Heart left ventricle (tissue), 16 donors: ENCODE results near the gene LRP1B. TPM values are rescaled to one million over a fixed set of nuclear protein-coding genes. Genes with fewer than 3 reads are reported as not detected.

Experiments
- ATAC-seq, 4 donors: fragments of 200-7000 bp; cut with Tn5 transposase; one replicate each; pipeline ENCODE4 v1.9.1; 2020 to 2022; ENCODE audit warnings: moderate library complexity in 4 of 4, mild to moderate bottlenecking in 3 of 4, moderate number of reproducible peaks in 1 of 4
- DNase-seq, 5 donors: peaks; one replicate each; pipeline ENCODE4 v3.0.0-alpha.2; 2020
- H3K27ac ChIP-seq, 12 donors: fragments of 200-600 bp; sonication (generic) in 4 of 12; one replicate each; pipeline versions ENCODE4 v1.5.0 to v1.8.0; 2016 to 2022; ENCODE audit warnings: mild to moderate bottlenecking in 2 of 12
- H3K27me3 ChIP-seq, 9 donors: fragments of 200-600 bp; sonication (generic) in 2 of 9; one replicate each; pipeline versions ENCODE4 v1.5.1 to v1.8.0; 2016 to 2022; ENCODE audit warnings: mild to moderate bottlenecking in 3 of 9
- H3K36me3 ChIP-seq, 9 donors: fragments of 200-600 bp; sonication (generic) in 2 of 9; one replicate each; pipeline versions ENCODE4 v1.5.0 to v1.8.0; 2018 to 2022; ENCODE audit warnings: mild to moderate bottlenecking in 2 of 9
- H3K4me1 ChIP-seq, 12 donors: fragments of 200-600 bp; sonication (generic) in 4 of 12; one replicate each; pipeline versions ENCODE4 v1.5.0 to v1.8.0; 2016 to 2022; ENCODE audit warnings: mild to moderate bottlenecking in 3 of 12
- H3K4me3 ChIP-seq, 12 donors: fragments of 200-600 bp; sonication (generic) in 4 of 12; one replicate each; pipeline versions ENCODE4 v1.5.0 to v1.8.0; 2017 to 2022; ENCODE audit warnings: mild to moderate bottlenecking in 9 of 12, moderate library complexity in 4 of 12
- H3K9me3 ChIP-seq, 12 donors: fragments of 200-600 bp; sonication (generic) in 4 of 12; one replicate each; pipeline versions ENCODE4 v1.5.0 to v1.8.0; 2016 to 2022; ENCODE audit warnings: mild to moderate bottlenecking in 1 of 12
- POLR2A ChIP-seq, 2 donors: fragments of 450-650 bp; IDR thresholded peaks; one replicate each; pipeline ENCODE4 v1.6.1; 2017; ENCODE audit warnings: antibody characterized with exemption in 2 of 2, mild to moderate bottlenecking in 2 of 2, moderate library complexity in 2 of 2
- WGBS, 4 donors: extraction: QIAGEN DNeasy Blood & Tissue Kit in 2 of 4; methylation state at CpG; one replicate each; pipeline versions ENCODE4 v1.1.5 to v1.1.7; 2013 to 2018; 5-methylcytosine and 5-hydroxymethylcytosine counted together
- intact Hi-C, 10 donors: fragments of 100-400 bp; cut with DNase I; formaldehyde crosslinking; loops; one replicate each; pipeline versions ENCODE4 v1.11.1 to v1.14.2; 2022
- polyA plus RNA-seq, 2 donors: library from polyadenylated mRNA; stranded (reverse); fragments of 200-250 nt; gene quantifications; one replicate each; pipeline ENCODE4 v1.2.3, GENCODE V29; 2013
- total RNA-seq, 9 donors: library from RNA; depleted of rRNA in 2 of 9; stranded (reverse); fragments of >200 nt in 2 of 9; fragmentation: NEBNext Ultra II Directional in 3 of 9; extraction: Animal tissue kit (Norgen Biotek cat#: 25700) in 3 of 9; gene quantifications; one replicate each; pipeline versions ENCODE4 v1.1.0 to v1.2.4, GENCODE V29; 2016 to 2023
- TF ChIP-seq, protein P1 (sequence below), 12 donors: fragments of 200-600 bp; sonication (generic) in 4 of 12; IDR thresholded peaks; one replicate each; pipeline versions ENCODE4 v1.5.0 to v1.8.0; 2018 to 2022; ENCODE audit warnings: antibody characterized with exemption in 12 of 12, mild to moderate bottlenecking in 5 of 12
- donor health status: ischemic (EF 13 %, LVEDD 7.1; RV severe dilation, severe dysfunction).
- donor health status: healthy with polysubstance abuse.
- donor health status: DM: no; HTN: yes; CAD: no.
- donor health status: DM: no; HTN: no; CAD: no.
- donor health status: ischemic (EF 25% LVEDD 6.9; RV normal size, moderate dysfunction).
- donor health status: ischemic (EF 25% LVEDD 5.7; RV mildly dilated, moderate dysfunction).
- donor health status: healthy.
- donor health status: DM: yes; HTN: yes; CAD: no.
- donor health status: ischemic (EF 35%, LVEDD 5.7; RV mildly dilated, moderate dysfunction).
- donor health status: nonischemic (EF 11% LVEDD 7.7; RV severe dilation, severe dysfunction).
- donor health status: DM: yes; HTN: yes; CAD: no.
- donor health status: PGD.
- donor health status: ischemic (EF 29% LVEDD 5.4; RV normal size, mild dysfunction).
- donor health status: nonischemic (EF 23%, LVEDD 6.1; RV moderate dilation, normal function).

LRP1B gene
- total and polyA plus RNA-seq, 11 donors = 0.01 to 0.19 (median 0.11) TPM; not detected in 2

DNA sequence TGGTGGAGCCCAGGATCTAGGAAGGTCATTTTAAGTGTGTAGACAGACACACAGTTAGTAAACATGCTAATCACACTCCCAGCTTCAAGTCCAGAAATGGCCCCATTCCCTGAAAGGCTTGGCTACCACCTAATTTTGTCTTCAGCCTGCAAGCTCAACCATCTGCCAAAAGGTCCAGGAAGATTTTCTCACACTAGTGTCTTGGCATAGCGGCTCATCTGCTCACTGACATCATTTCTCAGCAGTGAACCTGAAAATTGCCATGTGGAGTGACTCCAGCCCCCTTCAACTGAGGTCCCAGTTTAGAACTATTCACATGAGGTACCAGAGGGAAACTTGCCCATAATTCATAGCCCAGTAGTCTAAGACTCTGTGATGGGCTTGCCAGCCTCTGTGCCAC is 748.9 kb downstream of the LRP1B start:
- WGBS, 4 donors = 60 to 82% (median 74%) methylated on average over 1 of the region's 1 CpG
- H3K27ac ChIP-seq = no peak overlapping the region

DNA sequence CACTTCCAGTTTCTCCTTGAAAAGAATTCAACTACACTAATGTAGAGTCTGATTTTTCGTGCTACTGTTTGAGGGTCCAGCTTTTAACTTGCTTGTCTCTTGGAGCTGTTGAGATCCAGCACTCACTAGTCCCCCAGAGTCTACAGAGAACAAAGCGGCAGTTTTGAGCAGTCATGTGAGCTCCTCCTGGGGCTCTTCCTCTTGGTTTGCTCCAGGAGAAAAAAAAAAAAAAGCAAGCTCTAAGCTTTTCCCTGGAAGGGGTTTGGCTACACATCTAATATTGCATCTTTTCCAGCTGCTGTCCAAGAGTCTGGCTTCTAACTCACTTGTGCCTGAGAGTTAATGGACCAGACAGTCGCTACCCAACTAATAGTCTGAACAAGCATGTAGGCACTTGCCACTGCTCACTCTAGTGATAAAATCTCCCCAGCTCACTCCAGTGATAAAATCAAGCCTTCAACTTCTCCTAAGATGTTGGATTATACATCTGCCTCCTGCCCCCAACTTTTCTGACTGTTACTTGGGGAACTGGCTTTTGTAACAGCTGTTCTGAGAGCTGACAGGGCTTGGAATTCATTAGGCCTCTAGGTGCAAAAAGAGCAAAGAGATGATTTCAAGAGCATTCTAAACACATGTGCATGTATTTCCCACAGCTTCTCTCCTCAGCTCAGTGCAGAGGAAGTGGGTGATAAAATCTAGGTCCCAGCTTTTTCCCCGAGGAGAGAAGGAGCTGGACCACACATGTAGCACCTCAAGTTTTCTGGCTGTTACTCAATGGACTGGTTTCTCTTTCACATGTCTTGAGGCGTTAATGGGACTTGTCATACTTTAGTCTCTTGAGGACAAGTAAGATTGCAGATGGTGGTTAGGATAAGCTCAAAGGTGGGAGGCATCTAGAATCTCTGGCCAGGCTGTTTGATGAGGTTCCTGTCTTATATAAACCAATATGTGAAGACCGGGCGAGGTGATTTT is 750.5 kb downstream of the LRP1B start:
- TF ChIP-seq POLR2A (IDR thresholded peaks at IDR 0.05) = no peak
- TF ChIP-seq, protein P1, sequence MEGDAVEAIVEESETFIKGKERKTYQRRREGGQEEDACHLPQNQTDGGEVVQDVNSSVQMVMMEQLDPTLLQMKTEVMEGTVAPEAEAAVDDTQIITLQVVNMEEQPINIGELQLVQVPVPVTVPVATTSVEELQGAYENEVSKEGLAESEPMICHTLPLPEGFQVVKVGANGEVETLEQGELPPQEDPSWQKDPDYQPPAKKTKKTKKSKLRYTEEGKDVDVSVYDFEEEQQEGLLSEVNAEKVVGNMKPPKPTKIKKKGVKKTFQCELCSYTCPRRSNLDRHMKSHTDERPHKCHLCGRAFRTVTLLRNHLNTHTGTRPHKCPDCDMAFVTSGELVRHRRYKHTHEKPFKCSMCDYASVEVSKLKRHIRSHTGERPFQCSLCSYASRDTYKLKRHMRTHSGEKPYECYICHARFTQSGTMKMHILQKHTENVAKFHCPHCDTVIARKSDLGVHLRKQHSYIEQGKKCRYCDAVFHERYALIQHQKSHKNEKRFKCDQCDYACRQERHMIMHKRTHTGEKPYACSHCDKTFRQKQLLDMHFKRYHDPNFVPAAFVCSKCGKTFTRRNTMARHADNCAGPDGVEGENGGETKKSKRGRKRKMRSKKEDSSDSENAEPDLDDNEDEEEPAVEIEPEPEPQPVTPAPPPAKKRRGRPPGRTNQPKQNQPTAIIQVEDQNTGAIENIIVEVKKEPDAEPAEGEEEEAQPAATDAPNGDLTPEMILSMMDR (IDR thresholded peaks at IDR 0.05) = no peak
- H3K9me3 ChIP-seq = peaks cover 0 to 7% (median 0%) of the 10 kb centered on the region in 12 donors
- H3K4me3 ChIP-seq = no peak overlapping the region
- ATAC-seq (no peak), DNase-seq (no peak)
- H3K27me3 ChIP-seq = no peaks in the 10 kb centered on the region
- no peaks in the 10 kb centered on the region for H3K4me1 ChIP-seq
- H3K27ac ChIP-seq = no peak overlapping the region
- intact Hi-C loops = no loop called here
- H3K36me3 ChIP-seq = no peaks in the 10 kb centered on the region
- 64 to 70% (median 68%) methylated on average over 7 of the region's 7 CpGs for WGBS, 4 donors

More for the DNA sequence above, 748.9 kb downstream of the LRP1B start:
- intact Hi-C loops = no loop called here
- no peaks in the 10 kb centered on the region for H3K4me1 ChIP-seq
- H3K36me3 ChIP-seq = no peaks in the 10 kb centered on the region
- no peak for DNase-seq
- H3K4me3 ChIP-seq = no peak overlapping the region
- no peak for ATAC-seq
- no peaks in the 10 kb centered on the region for H3K9me3 ChIP-seq
- no peaks in the 10 kb centered on the region for H3K27me3 ChIP-seq
- no peak for TF ChIP-seq POLR2A (IDR thresholded peaks at IDR 0.05)
- TF ChIP-seq, protein P1 (IDR thresholded peaks at IDR 0.05) = no peak

DNA sequence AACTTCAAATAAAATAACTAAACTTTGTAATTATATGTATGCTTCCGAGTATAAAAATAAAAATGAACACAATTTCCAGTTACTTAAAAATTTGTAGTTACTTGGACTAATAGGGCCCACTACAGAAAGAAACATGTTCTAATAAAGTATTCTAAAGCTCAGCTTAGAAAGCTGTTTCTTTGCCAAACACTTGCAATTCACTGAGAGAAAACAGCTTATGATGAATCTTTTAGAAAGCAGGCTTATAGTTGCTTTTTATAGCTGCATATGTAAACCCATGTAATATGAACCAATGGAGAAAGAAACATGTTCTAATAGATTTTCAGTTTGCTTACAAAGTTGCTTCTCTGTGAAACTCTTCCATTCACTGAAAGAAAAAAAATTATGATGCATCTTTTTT is 766.0 kb downstream of the LRP1B start:
- intact Hi-C loops = no loop called here
- ATAC-seq = no peak
- DNase-seq = no peak
- no peak overlapping the region for H3K4me3 ChIP-seq
- no peaks in the 10 kb centered on the region for H3K36me3 ChIP-seq
- no peaks in the 10 kb centered on the region for H3K27me3 ChIP-seq
- TF ChIP-seq, protein P1 (IDR thresholded peaks at IDR 0.05) = no peak
- TF ChIP-seq POLR2A (IDR thresholded peaks at IDR 0.05) = no peak
- H3K27ac ChIP-seq = no peak overlapping the region
- WGBS, 4 donors = 77 to 91% (median 84%) methylated on average over 1 of the region's 1 CpG
- H3K4me1 ChIP-seq = no peaks in the 10 kb centered on the region
- no peaks in the 10 kb centered on the region for H3K9me3 ChIP-seq

DNA sequence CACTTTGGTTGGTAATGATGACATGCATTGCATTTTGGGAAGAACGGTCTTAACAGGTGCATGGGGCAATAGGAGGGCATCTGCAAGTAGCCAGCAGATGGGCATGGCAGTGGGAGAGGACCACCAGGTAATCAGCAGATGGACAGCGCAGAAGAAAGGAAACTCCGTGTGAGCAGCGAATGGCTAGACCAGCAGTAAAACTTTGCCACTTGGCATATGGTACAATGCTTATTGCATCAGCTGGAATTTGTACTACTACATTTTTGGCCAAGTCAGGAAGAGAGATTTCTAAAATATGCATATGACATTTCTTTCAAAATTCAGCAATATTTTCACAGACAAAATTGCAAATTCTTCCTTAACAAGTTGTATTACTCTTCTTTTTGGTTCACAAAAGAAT is 768.5 kb downstream of the LRP1B start:
- Histone ChIP-seq H3K4me3 (no peak overlapping the region), H3K4me1 (no peaks in the 10 kb centered on the region), H3K9me3 (no peaks in the 10 kb centered on the region), H3K36me3 (no peaks in the 10 kb centered on the region), H3K27ac (no peak overlapping the region), H3K27me3 (no peaks in the 10 kb centered on the region)
- TF ChIP-seq POLR2A (IDR thresholded peaks at IDR 0.05) = no peak
- TF ChIP-seq, protein P1 (IDR thresholded peaks at IDR 0.05) = no peak
- ATAC-seq (no peak), DNase-seq (no peak)
- 79 to 90% (median 85%) methylated on average over 4 of the region's 4 CpGs for WGBS, 4 donors
- intact Hi-C loops = no loop called here
